SK-N-SH treated with all-trans-retinoic acid at 6 μM for 48 hours (cell line): ENCODE measurements around the gene SLC33A1.

ENCODE experiments used
- ARNTL ChIP-seq: fragments of 450-650 bp; formaldehyde crosslinking; IDR thresholded peaks from 2 replicates; pipeline ENCODE4 v1.5.0; 2020; ENCODE audit warnings: low read depth, mild to moderate bottlenecking, moderate library complexity, borderline replicate concordance
- ESRRG ChIP-seq: fragments of 250-450 bp; sonication (Bioruptor Pico); IDR thresholded peaks from 2 replicates; pipeline ENCODE4 v1.6.1; 2021; ENCODE audit warnings: mild to moderate bottlenecking
- OSR1 ChIP-seq: fragments of 250-450 bp; sonication (Bioruptor Pico); IDR thresholded peaks from 2 replicates; pipeline ENCODE4 v1.8.0; 2022; ENCODE audit warnings: moderate library complexity, mild to moderate bottlenecking, inconsistent platforms
- RARB ChIP-seq: fragments of 250-450 bp; sonication (Bioruptor Pico); IDR thresholded peaks from 2 replicates; pipeline ENCODE4 v1.8.0; 2021; ENCODE audit warnings: mild to moderate bottlenecking, moderate library complexity
- TOX ChIP-seq: fragments of 250-450 bp; sonication (Bioruptor Pico); IDR thresholded peaks from 2 replicates; pipeline ENCODE4 v1.8.0; 2021; ENCODE audit warnings: mild to moderate bottlenecking, moderate library complexity, borderline replicate concordance
- TF ChIP-seq, protein P1 (sequence below): fragments of 250-450 bp; sonication (Bioruptor Pico); IDR thresholded peaks from 2 replicates; pipeline ENCODE4 v1.8.0; 2021; ENCODE audit warnings: low read depth, mild to moderate bottlenecking, moderate library complexity, borderline replicate concordance
- TF ChIP-seq, protein P2 (sequence below): fragments of 250-450 bp; sonication (Bioruptor Pico); IDR thresholded peaks from 2 replicates; pipeline ENCODE4 v1.8.0; 2020; ENCODE audit warnings: mild to moderate bottlenecking, moderate library complexity, borderline replicate concordance

DNA sequence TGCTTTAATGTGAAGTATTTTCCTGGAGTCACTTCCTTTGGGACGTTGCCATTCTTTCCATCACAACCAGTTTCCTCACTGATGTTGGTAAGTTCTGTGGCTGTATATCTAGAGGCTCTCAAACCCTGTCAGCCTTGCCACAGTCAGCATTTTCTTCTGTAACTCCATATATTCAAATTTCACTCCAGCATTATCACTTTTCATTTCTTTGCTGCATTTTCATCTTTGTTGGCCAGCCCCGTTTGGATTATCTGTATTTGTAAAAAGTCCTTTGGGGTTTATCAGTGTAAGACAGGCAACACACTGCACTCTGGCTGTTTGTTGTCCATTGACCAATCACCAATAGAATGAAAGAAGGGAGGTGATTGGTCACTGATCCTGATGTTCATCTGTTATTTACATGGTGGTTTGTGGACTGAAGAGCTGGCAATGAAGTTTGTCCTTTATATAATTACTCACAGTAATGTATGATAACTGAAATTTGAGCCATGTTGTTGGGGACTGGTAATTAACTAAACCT lies 36.5 kb upstream of the SLC33A1 start:
- TF ChIP-seq RARB (CRISPR knock-in tag) (no peak), OSR1 (CRISPR knock-in tag) (no peak), ARNTL (CRISPR knock-in tag) (no peak), TOX (CRISPR knock-in tag) (no peak), ESRRG (no peak)
- TF ChIP-seq, protein P1, sequence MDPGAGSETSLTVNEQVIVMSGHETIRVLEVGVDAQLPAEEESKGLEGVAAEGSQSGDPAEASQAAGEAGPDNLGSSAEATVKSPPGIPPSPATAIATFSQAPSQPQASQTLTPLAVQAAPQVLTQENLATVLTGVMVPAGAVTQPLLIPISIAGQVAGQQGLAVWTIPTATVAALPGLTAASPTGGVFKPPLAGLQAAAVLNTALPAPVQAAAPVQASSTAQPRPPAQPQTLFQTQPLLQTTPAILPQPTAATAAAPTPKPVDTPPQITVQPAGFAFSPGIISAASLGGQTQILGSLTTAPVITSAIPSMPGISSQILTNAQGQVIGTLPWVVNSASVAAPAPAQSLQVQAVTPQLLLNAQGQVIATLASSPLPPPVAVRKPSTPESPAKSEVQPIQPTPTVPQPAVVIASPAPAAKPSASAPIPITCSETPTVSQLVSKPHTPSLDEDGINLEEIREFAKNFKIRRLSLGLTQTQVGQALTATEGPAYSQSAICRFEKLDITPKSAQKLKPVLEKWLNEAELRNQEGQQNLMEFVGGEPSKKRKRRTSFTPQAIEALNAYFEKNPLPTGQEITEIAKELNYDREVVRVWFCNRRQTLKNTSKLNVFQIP (CRISPR knock-in tag): no peak
- TF ChIP-seq, protein P2, sequence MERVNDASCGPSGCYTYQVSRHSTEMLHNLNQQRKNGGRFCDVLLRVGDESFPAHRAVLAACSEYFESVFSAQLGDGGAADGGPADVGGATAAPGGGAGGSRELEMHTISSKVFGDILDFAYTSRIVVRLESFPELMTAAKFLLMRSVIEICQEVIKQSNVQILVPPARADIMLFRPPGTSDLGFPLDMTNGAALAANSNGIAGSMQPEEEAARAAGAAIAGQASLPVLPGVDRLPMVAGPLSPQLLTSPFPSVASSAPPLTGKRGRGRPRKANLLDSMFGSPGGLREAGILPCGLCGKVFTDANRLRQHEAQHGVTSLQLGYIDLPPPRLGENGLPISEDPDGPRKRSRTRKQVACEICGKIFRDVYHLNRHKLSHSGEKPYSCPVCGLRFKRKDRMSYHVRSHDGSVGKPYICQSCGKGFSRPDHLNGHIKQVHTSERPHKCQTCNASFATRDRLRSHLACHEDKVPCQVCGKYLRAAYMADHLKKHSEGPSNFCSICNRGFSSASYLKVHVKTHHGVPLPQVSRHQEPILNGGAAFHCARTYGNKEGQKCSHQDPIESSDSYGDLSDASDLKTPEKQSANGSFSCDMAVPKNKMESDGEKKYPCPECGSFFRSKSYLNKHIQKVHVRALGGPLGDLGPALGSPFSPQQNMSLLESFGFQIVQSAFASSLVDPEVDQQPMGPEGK (CRISPR knock-in tag): no peak
